ENCODE measurements around the gene ZNF70. TPM values are rescaled to one million over a fixed set of nuclear protein-coding genes. Genes with fewer than 3 reads are reported as not detected.
"Not testable (repeated sequence)": the region's sequence is repeated elsewhere in the genome, so short reads cannot be mapped to it uniquely, and the experiment has no call there.

ZNF70 gene
- total and polyA plus RNA-seq, 12 donors: 0.94 to 6.1 (median 4.6) TPM

- peaks cover 0 to 23% of the 10 kb centered on the region in 2 donors for H3K36me3 ChIP-seq (replicated peaks in 1 of 2)
- peak overlapping the region in 2 of 5 donors; percentile 34 to 65 for H3K27ac ChIP-seq
- intact Hi-C loops (cut with DNase I): no loop called here
- DNase-seq: no peak
- H3K27me3 ChIP-seq: no peaks in the 10 kb centered on the region
- H3K4me3 ChIP-seq: no peak overlapping the region
- H3K9me3 ChIP-seq (replicated peaks in 1 of 3): no peaks in the 10 kb centered on the region
- WGBS, 4 donors: 64 to 94% (median 79%) methylated on average over 2 to 7 of the region's 7 CpGs
- TF ChIP-seq POLR2A (IDR thresholded peaks at IDR 0.05) (no peak), CTCF (IDR thresholded peaks at IDR 0.05) (no peak)
- H3K4me1 ChIP-seq (replicated peaks in 1 of 2): no peaks in the 10 kb centered on the region
These were observed 8.2 kb downstream of the ZNF70 start for GRCh38 chr22:23742505-23743264.

GRCh38 chr22:23737696-23738095 lies 13.2 kb downstream of the ZNF70 start:
- no peak for DNase-seq
- Histone ChIP-seq H3K4me1 (replicated peaks in 1 of 2) (no peaks in the 10 kb centered on the region), H3K27ac (no peak overlapping the region), H3K27me3 (no peaks in the 10 kb centered on the region), H3K36me3 (replicated peaks in 1 of 2) (peaks cover 0 to 1% of the 10 kb centered on the region in 2 donors), H3K9me3 (replicated peaks in 1 of 3) (no peaks in the 10 kb centered on the region), H3K4me3 (no peak overlapping the region)
- no peak for TF ChIP-seq POLR2A (IDR thresholded peaks at IDR 0.05)
- TF ChIP-seq CTCF (IDR thresholded peaks at IDR 0.05): no peak
- intact Hi-C loops (cut with DNase I): no loop called here

GRCh38 chr22:23728108-23728507 lies 22.8 kb downstream of the ZNF70 start:
- intact Hi-C loops (cut with DNase I); H3K27ac ChIP-seq; H3K4me1 ChIP-seq (replicated peaks in 1 of 2); H3K27me3 ChIP-seq; DNase-seq; H3K36me3 ChIP-seq (replicated peaks in 1 of 2); H3K4me3 ChIP-seq; H3K9me3 ChIP-seq (replicated peaks in 1 of 3): not testable (repeated sequence)
- WGBS, 4 donors: 74 to 88% (median 83%) methylated on average over 4 of the region's 4 CpGs

- no peaks in the 10 kb centered on the region for H3K4me1 ChIP-seq (replicated peaks in 1 of 2)
- no peak overlapping the region for H3K4me3 ChIP-seq
- no peak for DNase-seq
- intact Hi-C loops (cut with DNase I): loop anchor here in 1 of 2 donors (5.0 kb wide), 1 partner anchor 100 kb away; no protein-coding TSS in a partner anchor
- H3K27me3 ChIP-seq: no peaks in the 10 kb centered on the region
- WGBS, 4 donors: 58 to 71% (median 62%) methylated on average over 2 of the region's 2 CpGs
- TF ChIP-seq CTCF (IDR thresholded peaks at IDR 0.05) (no peak), POLR2A (IDR thresholded peaks at IDR 0.05) (no peak)
- no peaks in the 10 kb centered on the region for H3K36me3 ChIP-seq (replicated peaks in 1 of 2)
- H3K27ac ChIP-seq: no peak overlapping the region
- H3K9me3 ChIP-seq (replicated peaks in 1 of 3): no peaks in the 10 kb centered on the region
These were observed 28.2 kb downstream of the ZNF70 start for GRCh38 chr22:23722724-23723123.

- TF ChIP-seq CTCF (IDR thresholded peaks at IDR 0.05) (no peak), POLR2A (IDR thresholded peaks at IDR 0.05) (no peak)
- no peak for DNase-seq
- Histone ChIP-seq H3K36me3 (replicated peaks in 1 of 2) (no peaks in the 10 kb centered on the region), H3K4me3 (no peak overlapping the region), H3K4me1 (replicated peaks in 1 of 2) (peaks cover 0 to 5% of the 10 kb centered on the region in 2 donors), H3K27ac (no peak overlapping the region), H3K27me3 (no peaks in the 10 kb centered on the region), H3K9me3 (replicated peaks in 1 of 3) (no peaks in the 10 kb centered on the region)
- 62 to 78% (median 75%) methylated on average over 3 to 4 of the region's 4 CpGs for WGBS, 4 donors
- intact Hi-C loops (cut with DNase I): loop anchor here in 1 of 2 donors (5.0 kb wide), 1 partner anchor 100 kb away; no protein-coding TSS in a partner anchor
These were observed 28.8 kb downstream of the ZNF70 start for GRCh38 chr22:23722160-23722559.

All from adrenal gland (tissue), 12 donors.